A549 (cell line): ENCODE measurements around the gene RAB3D. TPM values are rescaled to one million over a fixed set of nuclear protein-coding genes. Genes with fewer than 3 reads are reported as not detected.
A peak's percentile ranks its signal among the peaks of the same experiment; 100 is the strongest.

ENCODE experiments used
- ATAC-seq, 2 experiments: fragments of 200-7000 bp in 1 of 2; fragments of >200 bp in 1 of 2; cut with Nextera tagmentation in 1 of 2; cut with Tn5 transposase in 1 of 2; 3 replicates each; pipeline versions ENCODE4 v1.8.0 to v1.9.1; 2018 to 2020; ENCODE audit warnings: mild to moderate bottlenecking in 1 of 2, moderate library complexity in 1 of 2
- CTCF ChIA-PET: fragments of 300-600 bp; sonication (Branson Sonifier 250); formaldehyde crosslinking; extraction: SDS; loops from one replicate; lab custom pipeline; 2021; ENCODE audit warnings: antibody characterized with exemption, inconsistent platforms; lab: Yijun Ruan, JAX
- POLR2A ChIA-PET: fragments of 350-600 bp; formaldehyde crosslinking; extraction: SDS; loops from one replicate; lab custom pipeline; 2021; ENCODE audit warnings: antibody characterized with exemption, inconsistent platforms; lab: Yijun Ruan, JAX
- DNase-seq, 2 experiments: peaks; one replicate each; pipeline versions ENCODE4 v3.0.0 to v3.0.0-alpha.2; 2011 to 2016; ENCODE audit warnings: low read depth in 1 of 2, low spot score in 1 of 2
- FAIRE-seq: peaks from 2 replicates; lab custom pipeline; 2011; peaks lifted over from hg19 to GRCh38; lab: Jason Lieb, UNC
- H3K27ac ChIP-seq, 2 experiments: fragments of >200 bp; sonication (Bioruptor Twin); formaldehyde crosslinking; 3 replicates each; pipeline ENCODE4 v1.5.1; 2016 to 2017
- H3K4me1 ChIP-seq: fragments of >200 bp; sonication (Bioruptor Twin); formaldehyde crosslinking; 3 replicates; pipeline ENCODE4 v1.6.1; 2016
- H3K4me2 ChIP-seq: fragments of >200 bp; sonication (Bioruptor Twin); formaldehyde crosslinking; 3 replicates; pipeline ENCODE4 v1.6.1; 2016
- H3K4me3 ChIP-seq: fragments of >200 bp; sonication (Bioruptor Twin); formaldehyde crosslinking; 3 replicates; pipeline ENCODE4 v1.5.1; 2016
- H3K9me3 ChIP-seq: fragments of >200 bp; sonication (Bioruptor Twin); formaldehyde crosslinking; 3 replicates; pipeline ENCODE4 v1.6.1; 2016
- EHMT2 ChIP-seq: fragments of 200-600 bp; sonication (generic); IDR thresholded peaks from 2 replicates; pipeline ENCODE4 v1.6.1; 2016; ENCODE audit warnings: antibody characterized with exemption, low read depth, mild to moderate bottlenecking, moderate library complexity
- FOSB ChIP-seq: fragments of 250-450 bp; sonication (Bioruptor Pico); IDR thresholded peaks from 2 replicates; pipeline ENCODE4 v1.5.0; 2020; ENCODE audit warnings: mild to moderate bottlenecking, moderate library complexity
- HEYL ChIP-seq: fragments of 250-450 bp; sonication (Bioruptor Pico); IDR thresholded peaks from 2 replicates; pipeline ENCODE4 v1.8.0; 2021; ENCODE audit warnings: mild to moderate bottlenecking, moderate library complexity
- HOXA7 ChIP-seq: fragments of 250-450 bp; sonication (Bioruptor Pico); IDR thresholded peaks from 2 replicates; pipeline ENCODE4 v1.5.0; 2020; ENCODE audit warnings: mild to moderate bottlenecking, moderate library complexity
- MAFK ChIP-seq: fragments of 450-650 bp; IDR thresholded peaks from 2 replicates; pipeline ENCODE4 v1.6.1; 2014; ENCODE audit not compliant: partially characterized antibody
- MYC ChIP-seq: IDR thresholded peaks from 2 replicates; pipeline ENCODE4 v1.6.1; 2012; ENCODE audit warnings: mild to moderate bottlenecking, inconsistent platforms, low read length, improper control_type of control experiment, borderline replicate concordance
- NPAS2 ChIP-seq: fragments of 250-450 bp; sonication (Bioruptor Pico); IDR thresholded peaks from 2 replicates; pipeline ENCODE4 v1.8.0; 2022; ENCODE audit warnings: mild to moderate bottlenecking, moderate library complexity, borderline replicate concordance
- PHF8 ChIP-seq: fragments of 200-600 bp; sonication (generic); IDR thresholded peaks from 2 replicates; pipeline ENCODE4 v1.6.1; 2016; ENCODE audit warnings: low read depth, mild to moderate bottlenecking, antibody characterized with exemption, moderate library complexity, borderline replicate concordance
- POLR2AphosphoS2 ChIP-seq: conservative IDR thresholded peaks from 2 replicates; pipeline ENCODE4 v1.6.1; 2012; ENCODE audit warnings: low read length, improper control_type of control experiment, inconsistent platforms
- RAD21 ChIP-seq, 2 experiments: fragments of >200 bp in 1 of 2; sonication (Bioruptor Twin) in 1 of 2; formaldehyde crosslinking in 1 of 2; IDR thresholded peaks in 1 of 2; conservative IDR thresholded peaks in 1 of 2; 2 replicates in 1 of 2; 3 replicates in 1 of 2; pipeline ENCODE4 v1.6.1; 2012 to 2018; ENCODE audit warnings: inconsistent platforms in 1 of 2
- RARB ChIP-seq: fragments of 250-450 bp; sonication (Bioruptor Pico); IDR thresholded peaks from 2 replicates; pipeline ENCODE4 v1.8.0; 2021; ENCODE audit warnings: mild to moderate bottlenecking, moderate library complexity
- ZC3H11A ChIP-seq: fragments of 450-650 bp; IDR thresholded peaks from 2 replicates; pipeline ENCODE4 v1.6.1; 2014; ENCODE audit warnings: antibody characterized with exemption, mild to moderate bottlenecking
- ZNF302 ChIP-seq: fragments of 250-450 bp; sonication (Bioruptor Pico); IDR thresholded peaks from 2 replicates; pipeline ENCODE4 v1.9.0; 2021; ENCODE audit warnings: inconsistent platforms, mild to moderate bottlenecking, moderate library complexity
- ZSCAN20 ChIP-seq: fragments of 250-450 bp; sonication (Bioruptor Pico); IDR thresholded peaks from 2 replicates; pipeline ENCODE4 v1.8.0; 2022; ENCODE audit warnings: mild to moderate bottlenecking, moderate library complexity
- WGBS: methylation state at CpG from one replicate; pipeline ENCODE4 v1.1.6; 2017; ENCODE audit errors: missing lambda C conversion rate; 5-methylcytosine and 5-hydroxymethylcytosine counted together
- polyA plus RNA-seq, 4 experiments: library from polyadenylated mRNA; depleted of rRNA in 3 of 4; stranded (reverse); fragments of >200 nt; fragmentation: RNase III in 1 of 4; extraction: RNeasy Plus Mini Kit Qiagen cat#74134 plus additional on column Dnase treatment in 1 of 4; gene quantifications; 2 replicates in 3 of 4; 3 replicates in 1 of 4; pipeline ENCODE4 v1.2.3, GENCODE V29; 2011 to 2017
- TF ChIP-seq, protein P1 (sequence below): fragments of 150-350 bp; IDR thresholded peaks from 2 replicates; pipeline ENCODE4 v1.6.1; 2014; ENCODE audit warnings: low read depth, mild to moderate bottlenecking, low read length
- TF ChIP-seq, protein P2 (sequence below): fragments of 450-650 bp; IDR thresholded peaks from 2 replicates; pipeline ENCODE4 v1.6.1; 2014; ENCODE audit warnings: antibody characterized with exemption
- TF ChIP-seq, protein P3 (sequence below): IDR thresholded peaks from 2 replicates; pipeline ENCODE4 v1.6.1; 2012; ENCODE audit warnings: low read depth, borderline replicate concordance
- TF ChIP-seq, protein P4 (sequence below): IDR thresholded peaks from 2 replicates; pipeline ENCODE4 v1.6.1; 2012
- TF ChIP-seq, protein P5 (sequence below): fragments of >200 bp; sonication (Bioruptor Twin); formaldehyde crosslinking; IDR thresholded peaks from 2 replicates; pipeline ENCODE4 v1.6.1; 2016
- TF ChIP-seq, protein P6 (sequence below): fragments of 250-450 bp; sonication (Bioruptor Pico); IDR thresholded peaks from 2 replicates; pipeline ENCODE4 v1.5.0; 2021; ENCODE audit warnings: mild to moderate bottlenecking, moderate library complexity, borderline replicate concordance
- TF ChIP-seq, protein P7 (sequence below): IDR thresholded peaks from 2 replicates; pipeline ENCODE4 v1.6.1; 2012

The RAB3D gene
- polyA plus RNA-seq, 2 of the 4 experiments (the other 2 are of a cell fraction): 4.8 to 22.3 TPM

DNA sequence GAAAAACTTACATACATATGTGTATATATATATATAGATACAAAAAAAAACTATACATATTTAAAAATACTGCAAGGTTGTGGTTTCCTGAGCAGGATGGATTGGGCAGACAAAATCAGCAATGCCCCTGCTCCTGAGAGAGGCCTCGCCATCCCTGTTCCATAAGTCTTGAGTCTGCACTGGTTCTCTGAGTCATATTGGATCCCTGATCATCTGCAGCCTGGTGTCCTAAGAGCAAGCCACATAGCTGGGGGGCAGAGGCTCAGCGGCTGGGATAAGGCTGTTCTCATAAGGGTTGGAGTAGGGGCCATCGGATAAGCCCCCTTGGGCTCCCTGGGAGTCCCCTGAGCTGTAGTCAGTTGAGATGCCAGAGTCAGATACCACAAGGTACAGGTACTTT, 38.3 kb upstream of the RAB3D start (continued):
- TF ChIP-seq, protein P1, sequence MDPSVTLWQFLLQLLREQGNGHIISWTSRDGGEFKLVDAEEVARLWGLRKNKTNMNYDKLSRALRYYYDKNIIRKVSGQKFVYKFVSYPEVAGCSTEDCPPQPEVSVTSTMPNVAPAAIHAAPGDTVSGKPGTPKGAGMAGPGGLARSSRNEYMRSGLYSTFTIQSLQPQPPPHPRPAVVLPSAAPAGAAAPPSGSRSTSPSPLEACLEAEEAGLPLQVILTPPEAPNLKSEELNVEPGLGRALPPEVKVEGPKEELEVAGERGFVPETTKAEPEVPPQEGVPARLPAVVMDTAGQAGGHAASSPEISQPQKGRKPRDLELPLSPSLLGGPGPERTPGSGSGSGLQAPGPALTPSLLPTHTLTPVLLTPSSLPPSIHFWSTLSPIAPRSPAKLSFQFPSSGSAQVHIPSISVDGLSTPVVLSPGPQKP: no peak
- no peak for TF ChIP-seq ZSCAN20 (CRISPR knock-in tag)

DNA sequence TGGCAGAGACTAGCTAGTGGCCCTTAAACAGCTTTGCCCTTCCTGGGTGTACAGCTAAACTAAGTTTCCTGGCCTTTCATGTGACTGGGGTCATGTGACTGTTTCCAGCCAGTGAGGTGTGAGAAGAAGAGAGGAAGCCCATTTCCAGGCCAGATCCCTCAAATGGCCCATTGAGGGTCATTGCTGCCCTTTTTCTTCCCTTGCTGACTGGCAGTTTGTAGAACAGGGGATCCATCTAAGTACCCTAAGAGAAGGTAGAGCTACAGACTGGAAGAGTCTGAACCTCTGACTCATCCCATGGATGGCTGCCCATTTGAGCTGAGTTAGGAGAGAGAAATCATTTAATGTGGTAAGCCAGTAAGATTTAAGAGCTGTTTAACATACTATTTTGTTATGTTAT, 37.8 kb upstream of the RAB3D start:
- TF ChIP-seq, protein P2, sequence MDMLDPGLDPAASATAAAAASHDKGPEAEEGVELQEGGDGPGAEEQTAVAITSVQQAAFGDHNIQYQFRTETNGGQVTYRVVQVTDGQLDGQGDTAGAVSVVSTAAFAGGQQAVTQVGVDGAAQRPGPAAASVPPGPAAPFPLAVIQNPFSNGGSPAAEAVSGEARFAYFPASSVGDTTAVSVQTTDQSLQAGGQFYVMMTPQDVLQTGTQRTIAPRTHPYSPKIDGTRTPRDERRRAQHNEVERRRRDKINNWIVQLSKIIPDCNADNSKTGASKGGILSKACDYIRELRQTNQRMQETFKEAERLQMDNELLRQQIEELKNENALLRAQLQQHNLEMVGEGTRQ: peak; percentile 89
- TF ChIP-seq RAD21 (conservative IDR thresholded peaks at IDR 0.05 in 1 of 2, IDR thresholded peaks at IDR 0.05 in 1 of 2): no peak
- ChIA-PET POLR2A (interaction anchor here (0.5 kb wide), 1 partner anchor 83 kb away, joined by 3 read pairs; no protein-coding TSS in a partner anchor), CTCF (interaction anchor here (0.9 to 4.9 kb wide), 7 partner anchors 9 to 105 kb away, joined by 3 to 28 read pairs (median 4); partner anchors contain the start of genes CCDC159, TMEM205 and TSPAN16)
- Histone ChIP-seq H3K4me3 (no peak overlapping the region), H3K9me3 (no peaks in the 10 kb centered on the region), H3K4me2 (peak overlapping the region; percentile 58), H3K4me1 (peaks cover 52% of the 10 kb centered on the region), H3K27ac (peak overlapping the region; percentile 61 to 85; a peak in 5 of 6 replicates)
- DNase-seq: peak; percentile 46 to 52
- no peak for FAIRE-seq
- ATAC-seq: no peak

DNA sequence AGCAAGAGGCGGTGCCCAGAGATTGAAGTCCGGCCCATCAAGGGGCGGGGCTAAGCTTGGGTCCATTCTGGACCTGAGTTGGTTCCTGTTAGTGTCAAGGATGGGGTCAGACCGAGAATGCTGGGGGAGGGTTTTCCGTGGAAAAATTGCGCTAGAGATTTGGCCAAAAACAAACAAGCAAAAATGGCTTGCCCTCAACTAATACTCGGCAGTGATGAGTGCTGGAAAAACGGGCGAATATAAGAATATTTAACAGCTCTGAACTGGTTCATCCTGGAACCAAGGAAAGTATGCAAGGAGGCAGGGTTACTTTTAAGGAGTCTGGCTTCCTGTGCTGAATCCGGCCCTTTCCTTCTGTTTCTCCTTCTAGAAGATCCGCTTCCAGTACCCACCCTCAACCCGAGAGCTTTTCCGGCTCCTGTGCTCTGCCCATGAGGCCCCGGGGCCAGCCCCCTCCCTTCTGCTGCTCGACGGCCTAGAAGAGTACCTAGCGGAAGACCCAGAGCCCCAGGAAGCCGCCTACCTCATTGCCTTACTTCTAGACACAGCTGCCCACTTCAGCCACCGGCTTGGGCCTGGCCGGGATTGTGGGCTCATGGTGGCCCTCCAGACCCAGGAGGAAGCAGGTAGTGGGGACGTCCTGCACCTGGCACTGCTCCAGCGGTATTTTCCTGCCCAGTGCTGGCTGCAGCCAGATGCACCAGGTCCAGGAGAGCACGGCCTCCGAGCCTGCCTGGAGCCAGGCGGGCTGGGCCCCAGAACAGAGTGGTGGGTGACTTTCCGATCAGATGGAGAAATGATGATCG, 35.9 kb upstream of the RAB3D start:
- ChIA-PET CTCF (interaction anchor here (1.0 to 4.9 kb wide), 7 partner anchors 9 to 107 kb away, joined by 4 to 28 read pairs (median 4); partner anchors contain the start of genes EPOR, PRKCSH and TSPAN16), POLR2A (interaction anchor here (0.6 to 2.3 kb wide), 17 partner anchors 8 to 211 kb away, joined by 3 to 32 read pairs (median 8); partner anchors contain the start of genes CCDC159, ECSIT, EPOR and ODAD3)
- no peaks in the 10 kb centered on the region for H3K9me3 ChIP-seq
- DNase-seq (no peak), ATAC-seq (no peak), FAIRE-seq (no peak)
- H3K27ac ChIP-seq: peak overlapping the region; percentile 69 to 92
- H3K4me2 ChIP-seq: peak overlapping the region; percentile 84
- WGBS: 28% methylated on average over 20 of the region's 27 CpGs
- peaks cover 49% of the 10 kb centered on the region for H3K4me1 ChIP-seq
- TF ChIP-seq, protein P3, sequence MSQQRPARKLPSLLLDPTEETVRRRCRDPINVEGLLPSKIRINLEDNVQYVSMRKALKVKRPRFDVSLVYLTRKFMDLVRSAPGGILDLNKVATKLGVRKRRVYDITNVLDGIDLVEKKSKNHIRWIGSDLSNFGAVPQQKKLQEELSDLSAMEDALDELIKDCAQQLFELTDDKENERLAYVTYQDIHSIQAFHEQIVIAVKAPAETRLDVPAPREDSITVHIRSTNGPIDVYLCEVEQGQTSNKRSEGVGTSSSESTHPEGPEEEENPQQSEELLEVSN: no peak
- H3K4me3 ChIP-seq: peak overlapping the region; percentile 47

DNA sequence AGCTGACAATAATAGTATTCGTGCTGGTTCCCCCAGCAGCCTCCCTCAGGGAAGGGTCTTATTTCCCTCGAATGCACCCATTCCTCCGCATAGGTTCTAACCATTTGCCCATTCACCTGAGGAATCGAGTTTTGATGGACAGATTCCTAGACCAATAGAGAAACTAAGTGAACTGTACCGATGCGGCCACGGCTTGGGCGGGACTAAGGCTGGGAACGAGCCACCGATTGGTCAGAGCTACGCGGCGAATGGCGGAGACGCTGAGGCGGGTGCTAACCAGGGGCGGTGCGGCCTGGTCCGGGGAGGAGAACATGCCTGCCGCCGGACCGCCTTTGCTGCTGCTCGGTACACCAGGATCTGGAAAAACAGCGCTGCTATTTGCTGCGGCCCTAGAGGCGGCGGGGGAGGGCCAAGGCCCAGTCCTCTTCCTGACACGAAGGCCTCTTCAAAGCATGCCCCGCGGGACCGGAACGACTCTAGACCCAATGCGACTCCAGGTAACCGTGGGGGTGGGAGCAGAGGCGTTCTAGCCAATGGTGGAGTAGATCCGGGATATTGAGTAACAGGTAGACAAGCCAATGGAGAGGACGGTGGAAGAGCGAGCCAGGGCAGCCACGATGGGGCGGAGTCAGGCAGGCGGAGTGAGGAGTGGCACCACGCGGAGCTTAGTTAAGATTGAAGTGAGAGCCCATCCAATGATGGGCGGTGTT, 35.1 kb upstream of the RAB3D start, which contains the start of gene SWSAP1:
Gene SWSAP1 (plus strand): TSS at position 234 of the 710 bp plus-strand sequence. CDS start 15 bp downstream, at position 249.
- ChIA-PET POLR2A (interaction anchor here (0.6 to 2.3 kb wide), 17 partner anchors 9 to 211 kb away, joined by 3 to 32 read pairs (median 8); partner anchors contain the start of genes CCDC159, ECSIT, EPOR and ODAD3), CTCF (interaction anchor here (1.2 to 4.9 kb wide), 6 partner anchors 9 to 111 kb away, joined by 3 to 28 read pairs (median 6); partner anchors contain the start of genes EPOR and TSPAN16)
- FAIRE-seq (no peak), ATAC-seq (peak; percentile 94 to 95), DNase-seq (peak; percentile 98 to 99)
- 2% methylated on average over 32 of the region's 44 CpGs for WGBS
- Histone ChIP-seq H3K4me2 (peak within 1 kb of the TSS; percentile 93), H3K4me1 (peaks cover 46% of the 10 kb centered on the region), H3K27ac (peak within 1 kb of the TSS; percentile 92 to 93), H3K4me3 (peak within 1 kb of the TSS; percentile 47), H3K9me3 (no peaks in the 10 kb centered on the region)
- TF ChIP-seq RARB (CRISPR knock-in tag): no peak
- TF ChIP-seq POLR2AphosphoS2: no peak
- TF ChIP-seq ZC3H11A: no peak
- TF ChIP-seq, protein P4, sequence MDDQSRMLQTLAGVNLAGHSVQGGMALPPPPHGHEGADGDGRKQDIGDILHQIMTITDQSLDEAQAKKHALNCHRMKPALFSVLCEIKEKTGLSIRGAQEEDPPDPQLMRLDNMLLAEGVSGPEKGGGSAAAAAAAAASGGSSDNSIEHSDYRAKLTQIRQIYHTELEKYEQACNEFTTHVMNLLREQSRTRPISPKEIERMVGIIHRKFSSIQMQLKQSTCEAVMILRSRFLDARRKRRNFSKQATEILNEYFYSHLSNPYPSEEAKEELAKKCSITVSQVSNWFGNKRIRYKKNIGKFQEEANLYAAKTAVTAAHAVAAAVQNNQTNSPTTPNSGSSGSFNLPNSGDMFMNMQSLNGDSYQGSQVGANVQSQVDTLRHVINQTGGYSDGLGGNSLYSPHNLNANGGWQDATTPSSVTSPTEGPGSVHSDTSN: peak; percentile 90
- TF ChIP-seq MAFK: no peak
- TF ChIP-seq NPAS2: no peak
- TF ChIP-seq EHMT2: no peak
- TF ChIP-seq, protein P5, sequence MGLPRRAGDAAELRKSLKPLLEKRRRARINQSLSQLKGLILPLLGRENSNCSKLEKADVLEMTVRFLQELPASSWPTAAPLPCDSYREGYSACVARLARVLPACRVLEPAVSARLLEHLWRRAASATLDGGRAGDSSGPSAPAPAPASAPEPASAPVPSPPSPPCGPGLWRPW: no peak
- TF ChIP-seq, protein P6, sequence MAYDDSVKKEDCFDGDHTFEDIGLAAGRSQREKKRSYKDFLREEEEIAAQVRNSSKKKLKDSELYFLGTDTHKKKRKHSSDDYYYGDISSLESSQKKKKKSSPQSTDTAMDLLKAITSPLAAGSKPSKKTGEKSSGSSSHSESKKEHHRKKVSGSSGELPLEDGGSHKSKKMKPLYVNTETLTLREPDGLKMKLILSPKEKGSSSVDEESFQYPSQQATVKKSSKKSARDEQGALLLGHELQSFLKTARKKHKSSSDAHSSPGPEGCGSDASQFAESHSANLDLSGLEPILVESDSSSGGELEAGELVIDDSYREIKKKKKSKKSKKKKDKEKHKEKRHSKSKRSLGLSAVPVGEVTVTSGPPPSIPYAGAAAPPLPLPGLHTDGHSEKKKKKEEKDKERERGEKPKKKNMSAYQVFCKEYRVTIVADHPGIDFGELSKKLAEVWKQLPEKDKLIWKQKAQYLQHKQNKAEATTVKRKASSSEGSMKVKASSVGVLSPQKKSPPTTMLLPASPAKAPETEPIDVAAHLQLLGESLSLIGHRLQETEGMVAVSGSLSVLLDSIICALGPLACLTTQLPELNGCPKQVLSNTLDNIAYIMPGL: no peak
- no peak for TF ChIP-seq HOXA7 (CRISPR knock-in tag)
- 0 out of 2 replicates have a peak, but pooled peaks have one; percentile 28 for TF ChIP-seq MYC
- no peak for TF ChIP-seq FOSB
- TF ChIP-seq ZNF302: no peak
- TF ChIP-seq, protein P7, sequence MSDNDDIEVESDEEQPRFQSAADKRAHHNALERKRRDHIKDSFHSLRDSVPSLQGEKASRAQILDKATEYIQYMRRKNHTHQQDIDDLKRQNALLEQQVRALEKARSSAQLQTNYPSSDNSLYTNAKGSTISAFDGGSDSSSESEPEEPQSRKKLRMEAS: peak; percentile 53; the same call in 1 of the 2 replicates
- peak; percentile 93 for TF ChIP-seq PHF8
- no peak for TF ChIP-seq HEYL
